Hepatocyte (in vitro differentiated cells): Measurements from ENCODE around the gene ATAD3B.

ENCODE experiments used
- CTCF ChIP-seq: fragments of 200-600 bp; sonication (generic); IDR thresholded peaks from 2 replicates; pipeline ENCODE4 v1.5.1; 2016; ENCODE audit warnings: antibody characterized with exemption, mild to moderate bottlenecking; ENCODE audit not compliant: poor library complexity
- EZH2phosphoT487 ChIP-seq: fragments of 200-600 bp; sonication (generic); IDR thresholded peaks from one replicate; pipeline ENCODE4 v1.6.1; 2018; ENCODE audit warnings: antibody characterized with exemption, mild to moderate bottlenecking, low read depth, moderate library complexity; ENCODE audit not compliant: unreplicated experiment, severe bottlenecking

- no peak for TF ChIP-seq CTCF
- no peak for TF ChIP-seq EZH2phosphoT487
Measured at GRCh38 chr1:1435911-1436629, 35.5 kb upstream of the ATAD3B start.
